T47D (cell line): ENCODE data around the gene GKN1.
A peak's percentile ranks its signal among the peaks of the same experiment; 100 is the strongest.

Experiments
- DNase-seq, 2 experiments: peaks; one replicate each; pipeline versions ENCODE4 v3.0.0 to v3.0.0-alpha.2; 2011 to 2012; ENCODE audit warnings: low read depth in 1 of 2, low spot score in 1 of 2
- JUND ChIP-seq: IDR thresholded peaks from 2 replicates; pipeline ENCODE4 v1.6.1; 2012; ENCODE audit warnings: low read depth
- in situ Hi-C: cut with HindIII; loops from 2 replicates; pipeline ENCODE4 v1.10.0; 2016; ENCODE audit warnings: low sequenced_read_pairs, low pct_unique_long_range_greater_than_20kb

GKN1 gene

DNA sequence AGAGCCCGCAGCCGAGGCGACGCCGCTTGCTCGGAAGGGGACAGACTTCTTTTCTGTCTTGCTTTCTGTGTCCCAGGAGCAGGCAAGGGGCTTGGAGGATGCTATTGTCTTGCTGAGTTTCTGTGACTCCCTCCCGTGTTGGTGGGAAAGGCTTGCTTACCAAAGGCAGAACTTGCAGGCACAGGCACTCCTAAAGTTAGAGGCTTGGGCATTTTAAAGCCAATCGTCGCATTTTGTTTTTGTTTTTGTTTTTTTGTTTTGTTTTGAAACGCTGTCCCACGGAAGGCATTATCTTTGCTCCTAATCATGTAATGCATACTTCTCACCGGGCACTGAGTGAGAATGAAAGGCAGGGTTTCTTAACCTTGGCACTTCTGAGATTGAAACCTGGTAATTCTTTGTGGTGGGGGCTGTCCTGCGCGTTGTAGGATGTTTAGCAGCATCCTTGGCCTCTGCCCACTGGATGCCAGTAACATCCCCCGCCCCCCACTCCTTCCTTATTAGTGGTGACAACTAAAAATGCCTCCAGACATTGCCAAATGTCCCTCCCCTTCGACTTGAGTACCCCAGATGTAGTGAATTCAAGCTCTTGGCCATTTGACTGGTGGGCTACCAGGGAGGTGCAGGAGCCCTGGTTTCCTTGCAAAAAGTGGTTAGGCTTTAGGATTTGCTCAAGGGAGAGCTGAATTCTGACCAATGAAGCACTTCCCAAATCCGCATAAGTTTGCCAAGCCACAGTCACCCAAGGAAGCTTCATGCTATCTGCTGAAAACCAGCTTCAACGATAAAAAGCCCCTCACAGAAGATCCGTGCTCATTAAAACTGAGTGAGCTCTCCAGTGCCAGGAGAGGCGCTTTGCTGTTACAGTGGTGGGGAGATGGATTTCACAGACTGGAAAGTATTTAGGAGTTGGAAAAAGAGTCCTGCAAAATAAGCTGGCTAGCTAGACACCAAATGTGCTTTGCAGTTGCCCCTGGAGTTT, 39.7 kb downstream of the GKN1 start:
- in situ Hi-C loops = no loop called here
- no peak for DNase-seq
- no peak for TF ChIP-seq JUND

DNA sequence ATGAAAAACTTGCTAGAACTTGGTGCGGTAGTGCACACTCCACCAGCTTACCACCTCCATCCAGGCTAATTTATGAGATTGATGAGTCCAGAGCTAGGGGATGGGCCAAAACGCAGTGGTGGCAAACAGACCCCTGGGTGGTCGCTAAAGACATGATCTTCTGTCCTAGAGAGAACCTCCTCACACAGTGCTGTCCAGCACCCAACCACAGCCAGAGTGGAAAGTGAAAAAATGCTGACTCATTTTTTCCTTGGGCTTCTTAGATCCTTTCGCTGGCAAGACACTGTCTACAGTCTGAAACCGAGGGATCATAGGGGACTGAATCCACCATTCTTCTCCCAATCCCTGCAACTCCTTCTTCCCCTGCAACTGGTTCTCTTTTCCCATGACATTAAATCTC, 42.6 kb downstream of the GKN1 start:
- in situ Hi-C loops = no loop called here
- TF ChIP-seq JUND = no peak
- DNase-seq = no peak

GRCh38 chr2:69017835-69018234, 43.4 kb downstream of the GKN1 start:
- in situ Hi-C loops = no loop called here
- no peak for TF ChIP-seq JUND

DNA sequence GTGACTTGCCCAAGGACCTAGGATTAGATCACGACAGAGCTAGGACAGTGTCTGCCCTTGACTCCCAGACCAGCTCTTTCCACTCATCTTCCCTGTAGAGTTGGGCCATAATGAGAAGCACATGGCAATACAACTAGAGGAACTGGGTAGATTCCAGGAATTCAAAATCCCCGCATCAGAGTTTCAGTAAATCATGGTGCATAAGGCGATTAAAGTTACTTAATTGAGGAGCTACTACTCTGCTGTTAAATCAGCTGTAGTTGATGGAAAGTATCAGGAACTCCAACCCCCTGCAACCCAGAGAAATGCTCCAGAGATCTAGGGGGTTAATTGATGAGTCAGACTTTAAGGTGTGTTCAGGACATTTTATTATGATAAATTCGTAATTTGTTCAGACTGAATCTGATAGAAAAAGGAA, 44.3 kb downstream of the GKN1 start:
- in situ Hi-C loops = no loop called here
- no peak for DNase-seq
- no peak for TF ChIP-seq JUND

More at GRCh38 chr2:69017835-69018234, 43.4 kb downstream of the GKN1 start:
- no peak for DNase-seq

DNA sequence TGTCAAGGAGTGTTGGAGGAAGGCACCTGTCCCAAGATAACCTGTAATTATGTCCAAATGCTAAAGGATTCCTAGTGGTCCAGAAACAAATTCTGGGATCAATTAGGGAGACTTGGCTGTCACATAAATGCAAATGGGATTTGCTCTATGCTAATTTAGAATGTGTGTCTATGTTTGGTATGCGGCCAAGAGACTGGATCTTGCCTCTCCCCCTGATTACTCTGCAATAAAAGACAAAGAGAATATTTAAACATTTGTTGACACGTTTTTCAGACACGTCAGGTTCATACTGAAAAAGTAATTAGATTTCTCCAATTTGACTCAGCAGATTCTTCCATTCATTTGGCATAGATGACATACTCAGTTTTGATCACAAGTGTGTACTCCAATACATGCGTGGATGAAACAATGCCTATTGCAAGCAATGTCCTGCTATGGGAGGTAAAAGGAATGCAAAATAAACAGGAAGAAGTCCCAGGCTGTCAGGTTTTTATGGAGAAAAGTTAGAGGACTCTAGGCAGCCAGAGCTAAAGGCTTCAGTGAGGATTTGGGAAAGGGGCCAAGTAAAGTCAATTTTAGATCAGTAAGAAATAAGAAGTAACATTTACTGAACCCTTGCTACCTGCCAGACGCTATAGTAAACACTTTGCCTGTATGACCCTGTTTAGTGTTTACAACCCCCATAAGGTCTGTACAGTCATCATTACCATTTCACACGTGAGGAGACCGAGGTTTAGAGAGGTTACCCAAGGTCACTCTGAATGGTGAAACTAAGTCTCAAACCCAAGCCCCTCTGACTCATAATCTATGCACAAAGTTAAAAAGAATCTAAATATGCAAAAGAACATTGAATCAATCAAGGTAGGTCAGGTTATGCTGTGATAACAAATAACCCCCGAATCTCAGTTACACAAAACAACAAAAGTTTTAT, 46.3 kb downstream of the GKN1 start:
- TF ChIP-seq JUND = no peak
- in situ Hi-C loops = no loop called here
- no peak for DNase-seq

DNA sequence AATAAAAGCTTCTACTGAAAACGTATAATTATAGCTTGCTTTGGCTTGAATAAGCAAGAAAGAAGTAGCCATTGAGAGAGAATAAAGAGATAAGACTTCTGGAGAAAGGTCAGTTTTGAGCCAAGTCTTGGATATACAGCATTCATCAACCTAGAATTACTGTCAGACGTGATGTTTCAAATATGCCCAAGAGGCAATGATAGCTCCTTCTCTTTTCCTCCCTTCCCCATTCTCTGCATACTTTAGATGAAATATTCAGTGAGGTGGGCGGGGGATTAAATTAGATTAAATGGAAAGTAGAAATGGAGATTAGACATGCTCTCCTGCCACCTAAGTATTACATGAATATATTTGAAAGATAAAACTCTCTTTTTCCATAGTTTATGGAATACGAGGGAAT, 47.3 kb downstream of the GKN1 start:
- no peak for TF ChIP-seq JUND
- no peak for DNase-seq
- in situ Hi-C loops = no loop called here

DNA sequence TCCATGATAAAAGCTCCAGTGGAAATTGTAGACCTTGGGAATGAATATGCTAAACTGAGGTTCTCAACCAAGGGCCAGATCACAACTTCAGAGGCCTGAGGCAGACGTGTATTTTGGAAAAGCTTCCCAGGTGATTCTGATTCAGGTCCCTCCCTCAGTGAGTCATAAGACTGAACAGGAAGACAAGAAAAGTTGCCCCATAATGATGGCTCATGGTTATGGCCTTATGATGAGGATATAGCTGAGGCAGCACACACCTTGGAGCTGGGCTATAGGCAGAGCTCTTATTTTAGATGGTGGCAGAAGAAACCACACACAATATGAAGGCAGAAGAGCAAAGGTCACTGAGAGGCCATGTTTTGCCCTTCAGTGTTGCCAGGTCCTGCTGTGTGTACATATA, 48.1 kb downstream of the GKN1 start:
- no peak for TF ChIP-seq JUND
- in situ Hi-C loops = no loop called here
- no peak for DNase-seq

GRCh38 chr2:69023236-69023635, 48.8 kb downstream of the GKN1 start:
- DNase-seq = no peak
- TF ChIP-seq JUND = no peak
- in situ Hi-C loops = no loop called here

GRCh38 chr2:69026026-69026425, 51.6 kb downstream of the GKN1 start:
- DNase-seq = peak; percentile 21 to 70
- in situ Hi-C loops = no loop called here
- no peak for TF ChIP-seq JUND

- in situ Hi-C loops = no loop called here
- DNase-seq = no peak
- TF ChIP-seq JUND = no peak
Observed at GRCh38 chr2:69026691-69027459, 52.4 kb downstream of the GKN1 start.
